ENCODE results near the gene IFNA16.

- TF ChIP-seq CTCF (conservative IDR thresholded peaks at IDR 0.05) (no peak), EZH2 (IDR thresholded peaks at IDR 0.05; ENCODE audit: low read depth) (no peak)
Measured at GRCh38 chr9:21205204-21205603, 11.9 kb downstream of the IFNA16 start.
